RCC 7860 (cell line): ENCODE data around the gene CCDC183.
"Not testable (repeated sequence)": the region's sequence is repeated elsewhere in the genome, so short reads cannot be mapped to it uniquely, and the experiment has no call there.

ENCODE experiments used
- DNase-seq: peaks from one replicate; pipeline ENCODE4 v3.0.0-alpha.2; 2015; ENCODE audit warnings: low spot score
- FAIRE-seq: peaks from 2 replicates; lab custom pipeline; 2012; peaks lifted over from hg19 to GRCh38; lab: Jason Lieb, UNC

CCDC183 gene

DNA sequence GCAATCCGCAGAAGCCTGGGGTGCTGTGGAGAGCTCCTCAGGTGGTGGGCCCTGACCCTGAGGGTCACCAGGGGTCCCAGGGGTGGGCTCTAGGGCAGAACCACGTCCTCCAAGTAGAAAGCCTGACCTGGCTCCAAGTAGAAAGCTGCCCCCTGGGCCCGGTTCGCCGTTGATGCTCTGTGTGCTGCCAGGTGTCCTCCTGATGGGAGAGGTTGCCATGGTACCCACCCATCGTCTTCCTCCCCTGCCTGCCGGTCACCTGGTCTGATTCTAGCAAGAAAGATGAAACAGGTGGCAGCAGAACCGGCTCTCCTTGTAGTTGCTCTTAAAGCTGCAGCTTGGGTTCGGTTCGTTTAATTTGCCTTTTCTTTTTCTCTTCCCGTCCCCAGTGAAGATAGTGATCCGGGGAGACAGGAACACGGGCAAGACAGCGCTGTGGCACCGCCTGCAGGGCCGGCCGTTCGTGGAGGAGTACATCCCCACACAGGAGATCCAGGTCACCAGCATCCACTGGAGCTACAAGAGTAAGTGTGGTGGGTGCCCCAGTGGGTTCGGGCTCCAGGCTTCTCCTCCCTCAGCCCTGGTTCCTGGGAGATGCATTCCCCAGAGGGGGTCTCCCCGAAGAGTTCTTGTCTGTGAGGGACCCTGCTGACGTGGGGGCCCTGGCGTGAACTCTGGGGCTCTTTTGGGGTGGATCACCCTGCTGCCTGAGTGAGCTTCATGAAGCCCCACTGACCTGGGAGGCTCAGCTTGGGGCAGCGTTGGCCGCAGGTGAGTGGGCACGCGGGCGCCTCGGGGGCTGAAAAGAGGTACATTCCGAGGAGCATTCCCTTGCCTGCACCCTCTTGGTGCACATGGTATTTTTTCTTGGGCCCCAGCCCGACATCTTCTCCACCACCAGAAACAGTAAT is 27.3 kb downstream of the CCDC183 start:
- FAIRE-seq (no peak), DNase-seq (no peak)

DNA sequence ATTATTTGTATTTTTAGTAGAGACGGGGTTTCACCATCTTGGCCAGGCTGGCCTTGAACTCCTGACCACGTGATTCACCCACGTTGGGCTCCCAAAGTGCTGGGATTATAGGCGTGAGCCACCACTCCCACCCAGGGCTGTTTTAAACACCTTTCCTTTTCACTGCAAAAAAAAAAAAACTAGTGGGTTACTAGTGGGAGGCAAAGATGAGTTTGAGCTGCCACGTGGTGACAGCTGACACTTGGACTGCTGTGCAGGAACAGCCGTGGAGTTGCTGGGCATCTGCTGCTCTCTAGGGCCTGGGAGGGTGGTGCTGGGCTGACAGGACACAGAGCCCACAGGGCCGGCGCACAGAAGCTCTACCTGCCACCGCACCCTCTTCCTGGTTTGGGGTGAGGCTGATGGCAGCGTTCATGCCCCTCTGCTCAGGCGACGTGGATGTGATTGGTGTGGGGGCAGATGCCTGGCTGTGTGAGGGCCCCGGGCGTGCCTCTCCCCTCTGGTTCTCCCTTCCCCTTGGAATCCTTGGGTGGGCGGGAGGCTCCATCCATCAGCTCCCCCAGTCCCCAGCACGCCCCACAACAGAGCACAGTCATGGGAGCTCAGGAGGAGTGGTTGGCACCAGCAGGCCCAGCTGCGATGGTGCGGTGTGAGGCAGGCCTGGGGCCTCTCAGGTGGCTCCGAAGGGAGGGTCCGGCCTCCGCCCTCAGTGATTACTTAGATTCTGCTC is 28.5 kb downstream of the CCDC183 start:
- no peak for FAIRE-seq
- DNase-seq, result no peak

DNA sequence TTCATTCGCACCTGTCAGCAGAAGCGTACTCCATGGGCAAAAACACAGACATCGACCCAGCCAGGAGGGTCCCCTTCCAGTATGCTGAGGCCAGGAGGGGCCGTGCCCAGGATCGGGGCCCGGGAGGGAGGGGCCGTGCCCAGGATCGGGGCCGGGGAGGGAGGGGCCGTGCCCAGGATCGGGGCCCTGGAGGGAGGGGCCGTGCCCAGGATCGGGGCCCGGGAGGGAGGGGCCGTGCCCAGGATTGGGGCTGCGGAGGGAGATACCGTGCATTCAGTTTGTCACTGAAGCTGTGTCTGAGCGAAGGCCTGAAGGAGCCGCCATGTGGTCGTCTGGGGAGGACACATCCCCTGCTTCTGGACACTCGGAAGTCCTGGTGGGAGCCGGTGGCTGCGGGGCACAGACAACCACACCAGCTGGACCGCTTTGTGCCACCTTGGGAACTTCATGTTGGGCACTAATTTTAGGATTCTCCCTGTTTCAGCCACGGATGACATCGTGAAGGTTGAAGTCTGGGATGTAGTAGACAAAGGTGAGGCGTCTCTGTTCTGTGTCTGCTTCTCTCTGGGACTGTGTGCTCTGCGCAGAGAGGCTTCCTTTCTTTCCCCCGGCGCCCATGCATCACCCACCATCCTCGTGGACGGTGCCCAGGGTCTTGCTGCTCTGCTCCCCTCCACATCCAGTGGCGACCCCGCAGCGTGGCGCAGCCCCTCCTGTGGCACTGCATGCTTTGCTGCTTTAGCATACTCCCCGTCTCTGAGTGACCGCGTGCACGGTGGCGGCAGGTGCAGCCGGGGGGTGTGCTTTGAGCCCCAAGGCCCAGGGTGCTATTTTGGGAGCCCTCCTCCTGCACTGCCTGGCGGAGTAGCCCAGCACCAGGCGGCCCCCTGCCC is 29.4 kb downstream of the CCDC183 start:
- DNase-seq (no peak), FAIRE-seq (no peak)

DNA sequence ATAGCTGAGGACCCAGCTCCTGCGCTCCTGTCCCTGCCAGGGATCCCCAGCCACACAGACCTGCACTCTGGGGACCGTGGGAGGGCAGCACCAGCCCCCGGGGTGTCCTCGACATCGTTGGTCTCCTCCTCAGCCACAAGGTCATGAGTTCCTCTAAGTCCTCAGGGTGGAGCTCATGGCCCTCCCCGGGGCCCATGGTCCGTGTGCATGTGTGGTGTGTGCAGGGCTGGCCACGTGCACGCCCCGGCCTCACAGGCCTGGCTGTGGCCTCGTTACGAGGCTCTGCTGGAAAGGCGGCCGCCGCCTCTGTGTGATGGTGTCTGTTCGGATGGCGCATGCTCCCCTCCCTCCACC is 30.0 kb downstream of the CCDC183 start:
- FAIRE-seq (no peak), DNase-seq (no peak)

DNA sequence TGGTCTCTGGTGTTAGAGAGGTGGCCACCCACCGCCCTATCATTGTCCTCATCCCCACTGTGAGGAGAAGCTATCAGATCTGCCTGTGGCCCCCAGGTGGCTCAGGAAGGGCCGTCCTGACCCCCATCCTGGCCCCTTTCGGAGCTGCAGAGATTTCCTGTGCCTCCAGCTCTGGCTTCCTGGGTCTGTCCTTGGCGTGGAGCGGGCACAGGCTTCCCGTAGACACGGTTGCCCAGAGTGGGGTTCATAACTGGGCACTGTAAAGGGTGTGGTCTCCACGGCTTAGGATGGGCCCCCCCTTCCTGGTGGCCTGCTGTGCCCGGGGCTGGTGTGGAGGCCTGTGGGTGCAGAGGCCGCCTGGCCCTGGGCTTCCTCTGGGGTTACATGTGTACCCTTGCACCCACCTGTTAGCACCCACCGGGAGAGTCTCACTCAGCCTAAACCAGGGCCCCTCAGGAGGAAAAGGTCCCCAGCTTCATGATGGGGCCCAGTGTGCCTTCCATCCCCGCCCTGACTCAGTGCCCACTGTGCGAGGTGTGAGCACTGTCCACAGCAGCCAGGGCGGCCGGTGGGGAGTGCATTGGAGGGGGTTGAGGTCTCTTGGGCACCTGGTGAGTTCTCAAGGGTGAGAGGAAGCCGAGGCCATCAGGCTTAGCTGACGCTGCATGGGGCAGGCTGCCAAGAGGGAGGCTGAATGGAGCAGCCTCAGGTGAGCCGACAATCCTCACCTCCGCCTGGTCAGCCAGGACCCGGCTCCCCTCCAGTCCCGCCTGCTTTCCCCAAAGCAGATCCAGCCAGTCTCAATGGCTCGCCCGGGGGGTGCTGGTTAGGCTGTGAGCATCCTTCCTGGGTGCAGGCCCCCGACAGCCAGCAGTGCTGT is 30.8 kb downstream of the CCDC183 start:
- FAIRE-seq, result no peak
- no peak for DNase-seq

DNA sequence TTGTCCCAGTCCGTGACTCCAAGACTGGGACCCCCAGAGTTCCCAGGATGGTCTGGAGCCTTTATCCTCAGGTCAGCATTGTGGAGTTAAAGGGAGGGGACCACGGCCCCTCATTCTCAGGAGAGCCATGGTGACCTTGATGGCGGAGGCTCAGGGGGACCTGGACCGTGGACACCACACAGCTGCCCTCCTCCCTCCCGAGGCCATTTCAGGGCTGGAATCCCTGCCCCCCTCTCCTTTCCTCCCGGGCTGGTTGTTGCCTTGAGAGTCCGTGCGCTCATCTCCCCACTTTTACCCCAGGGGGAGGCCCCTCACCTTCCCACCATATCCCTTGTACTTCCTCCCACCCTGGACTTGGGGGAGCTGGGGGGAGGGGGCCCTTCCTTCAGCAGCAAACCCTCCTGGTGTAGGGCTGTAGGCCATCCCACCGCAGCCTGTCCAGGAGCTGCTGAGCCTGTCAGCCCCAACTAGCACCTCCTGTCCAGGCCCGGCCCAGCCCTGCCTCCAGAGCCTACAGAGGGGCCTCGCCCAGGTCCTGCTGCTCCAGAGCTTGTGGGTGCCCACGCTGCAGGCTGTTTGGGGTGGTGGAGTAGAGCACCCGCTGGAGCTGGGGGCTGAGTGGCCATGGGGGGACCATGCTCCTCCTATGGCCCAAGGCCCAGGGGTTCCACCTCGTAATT is 31.8 kb downstream of the CCDC183 start:
- DNase-seq (no peak), FAIRE-seq (no peak)

DNA sequence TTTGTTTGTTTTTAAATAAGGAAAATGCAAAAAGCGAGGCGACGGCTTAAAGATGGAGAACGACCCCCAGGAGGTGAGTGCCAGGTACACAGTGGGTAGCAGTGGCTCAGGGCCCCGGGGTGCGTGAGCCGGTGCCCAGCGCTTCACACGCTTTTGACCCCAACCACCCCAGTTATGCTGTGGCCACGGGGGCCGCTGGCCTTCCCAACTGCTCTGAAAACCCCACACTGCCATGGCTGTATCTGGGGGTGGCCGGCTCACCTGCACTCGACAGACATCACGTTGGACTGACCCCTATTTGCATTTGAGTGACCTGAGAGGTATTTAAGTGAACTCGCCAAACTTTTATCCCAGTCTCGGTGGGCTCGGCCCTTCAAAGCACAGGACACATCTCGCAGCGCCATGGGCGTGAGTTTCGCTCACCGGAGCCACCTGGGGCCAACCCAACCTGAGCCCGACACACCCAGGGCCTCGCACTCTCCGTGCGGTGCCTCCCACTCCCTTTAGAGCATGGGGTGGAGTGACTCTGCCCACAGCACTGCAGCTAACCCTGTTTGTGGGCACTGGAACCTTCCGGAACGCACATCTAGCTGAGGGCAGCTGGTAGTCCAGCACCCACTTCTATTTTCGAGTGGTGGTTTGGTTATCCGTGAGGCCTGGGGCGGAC is 32.5 kb downstream of the CCDC183 start:
- DNase-seq, result no peak
- FAIRE-seq, result no peak

DNA sequence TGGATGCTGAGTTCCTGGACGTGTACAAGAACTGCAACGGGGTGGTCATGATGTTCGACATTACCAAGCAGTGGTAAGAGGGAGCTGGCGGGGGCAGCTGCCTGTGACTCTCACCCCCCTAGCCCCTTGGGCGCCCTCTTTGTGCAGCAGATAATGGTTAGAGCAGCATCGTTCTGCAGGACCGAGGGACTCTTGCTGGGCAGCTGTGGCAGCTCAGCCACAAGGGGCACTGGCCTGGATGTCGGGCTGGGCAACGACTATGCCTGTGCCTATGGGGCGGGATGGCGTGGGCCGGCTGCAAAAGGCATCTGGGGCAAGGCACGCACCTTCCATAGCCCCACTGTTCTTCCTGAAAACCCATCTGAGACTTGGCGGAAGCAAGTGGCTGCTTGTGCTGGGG is 33.3 kb downstream of the CCDC183 start:
- FAIRE-seq (no peak), DNase-seq (no peak)

DNA sequence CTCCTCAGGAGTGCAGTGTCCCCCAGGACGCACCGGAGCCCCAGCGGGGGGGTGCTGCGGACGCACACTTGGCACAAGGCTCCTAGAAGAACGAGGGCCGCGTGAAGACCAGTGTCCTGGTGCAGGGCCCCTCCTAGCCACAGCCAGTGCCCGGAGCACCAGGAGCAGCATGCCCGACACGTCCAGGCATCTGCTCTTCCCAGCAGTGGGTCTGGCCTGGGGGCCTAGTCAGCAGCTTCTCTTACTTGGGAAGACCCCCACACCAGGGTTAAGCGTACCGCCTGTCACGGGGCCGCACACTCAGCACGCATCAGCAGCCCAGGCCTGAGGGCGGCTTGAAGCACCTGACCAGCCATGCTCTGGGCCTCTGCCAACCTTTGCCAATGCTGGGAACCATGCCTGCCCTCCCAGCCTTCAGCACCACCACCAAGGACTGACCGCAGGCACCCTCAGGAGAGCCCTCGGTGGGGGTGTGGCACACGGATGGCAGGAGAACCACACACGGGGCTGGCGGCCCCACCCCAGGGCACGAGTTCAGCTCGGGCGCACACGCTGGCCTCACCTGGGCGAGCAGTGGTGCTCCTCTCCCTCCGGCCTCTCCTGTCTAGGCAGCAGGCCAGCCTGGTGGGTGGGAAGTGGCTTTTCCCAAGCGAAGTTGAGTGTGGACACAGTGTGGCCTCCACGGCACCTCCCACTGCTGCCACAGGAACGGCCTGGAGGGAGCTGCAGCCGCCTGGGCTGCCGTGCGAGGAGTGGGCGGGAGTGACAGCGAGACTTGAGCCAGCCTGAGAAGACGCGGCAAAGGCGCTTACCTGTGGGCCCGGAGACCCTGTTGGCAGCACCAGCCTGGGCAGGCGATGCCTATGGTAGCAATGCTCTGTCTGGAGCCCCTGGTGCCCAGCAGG is 34.1 kb downstream of the CCDC183 start:
- no peak for DNase-seq
- no peak for FAIRE-seq

DNA sequence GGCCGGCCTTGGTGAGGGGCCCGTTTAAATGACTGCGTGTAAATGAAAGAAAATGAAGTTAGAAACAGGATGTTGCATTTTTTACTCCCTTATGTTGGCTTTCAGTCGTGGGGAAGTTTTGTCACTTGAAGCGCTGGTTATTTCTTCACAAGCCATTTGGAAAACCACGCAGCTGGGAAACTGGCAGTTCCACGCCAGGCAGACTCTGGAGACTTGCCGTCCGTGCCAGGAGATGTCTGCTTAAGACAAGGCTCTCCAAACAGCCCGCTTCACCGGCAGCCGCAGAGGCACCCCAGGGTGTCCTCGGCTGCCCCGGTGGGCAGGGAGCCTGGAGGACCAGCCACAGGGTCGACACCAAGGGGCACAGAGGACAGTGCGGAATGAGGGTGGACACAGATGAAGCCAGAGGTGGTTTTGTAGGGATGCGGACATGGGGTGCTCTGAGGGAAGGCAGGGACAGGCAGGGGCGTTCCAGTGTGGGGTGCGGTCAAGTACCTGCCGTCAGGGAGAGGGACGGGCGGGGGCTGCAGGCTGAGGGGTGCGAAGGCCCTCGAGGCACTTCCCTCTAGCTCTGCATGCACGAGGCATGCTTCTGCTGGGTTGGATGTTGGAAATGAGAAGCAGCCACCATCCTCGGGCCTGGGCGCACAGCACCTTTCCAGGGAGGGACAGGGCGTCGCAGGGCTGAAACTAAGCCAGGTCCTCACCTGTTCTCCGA is 35.0 kb downstream of the CCDC183 start:
- FAIRE-seq, result no peak

DNA sequence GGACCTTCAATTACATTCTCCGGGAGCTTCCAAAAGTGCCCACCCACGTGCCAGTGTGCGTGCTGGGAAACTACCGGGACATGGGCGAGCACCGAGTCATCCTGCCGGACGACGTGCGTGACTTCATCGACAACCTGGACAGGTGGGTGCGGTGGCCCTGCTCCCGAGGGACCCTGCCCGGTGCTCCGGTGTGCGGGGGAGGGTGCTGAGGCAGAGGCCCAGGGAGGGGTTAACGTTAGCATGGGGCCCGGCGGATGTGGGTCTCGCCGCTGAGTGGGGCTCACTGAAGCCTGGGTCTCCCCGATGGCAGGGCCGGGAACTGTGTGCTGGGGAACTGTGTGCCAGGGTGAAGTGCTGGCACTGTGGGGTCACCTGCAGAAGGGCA is 35.6 kb downstream of the CCDC183 start:
- no peak for FAIRE-seq
- no peak for DNase-seq

More for the DNA sequence above, 35.0 kb downstream of the CCDC183 start:
- DNase-seq, result no peak

DNA sequence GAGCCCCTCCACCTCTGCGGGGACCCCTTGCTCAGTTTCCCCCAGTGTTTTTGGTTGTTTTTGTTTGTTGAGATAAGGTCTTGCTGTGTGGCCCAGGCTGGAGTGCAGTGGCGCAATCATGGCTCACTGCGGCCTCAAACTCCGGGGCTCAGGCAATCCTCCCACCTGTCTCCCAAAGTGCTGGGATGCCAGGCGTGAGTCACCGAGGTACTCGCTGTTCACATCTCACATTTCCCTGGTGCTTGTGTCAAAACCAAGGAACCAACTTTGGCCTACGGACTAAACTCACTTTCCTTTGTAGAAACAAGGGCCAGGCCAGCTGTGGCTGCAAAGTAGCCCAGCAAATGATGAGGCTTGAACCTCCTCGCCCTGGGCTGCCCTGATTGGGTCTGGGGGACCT is 36.4 kb downstream of the CCDC183 start:
- no peak for DNase-seq
- FAIRE-seq, result no peak

DNA sequence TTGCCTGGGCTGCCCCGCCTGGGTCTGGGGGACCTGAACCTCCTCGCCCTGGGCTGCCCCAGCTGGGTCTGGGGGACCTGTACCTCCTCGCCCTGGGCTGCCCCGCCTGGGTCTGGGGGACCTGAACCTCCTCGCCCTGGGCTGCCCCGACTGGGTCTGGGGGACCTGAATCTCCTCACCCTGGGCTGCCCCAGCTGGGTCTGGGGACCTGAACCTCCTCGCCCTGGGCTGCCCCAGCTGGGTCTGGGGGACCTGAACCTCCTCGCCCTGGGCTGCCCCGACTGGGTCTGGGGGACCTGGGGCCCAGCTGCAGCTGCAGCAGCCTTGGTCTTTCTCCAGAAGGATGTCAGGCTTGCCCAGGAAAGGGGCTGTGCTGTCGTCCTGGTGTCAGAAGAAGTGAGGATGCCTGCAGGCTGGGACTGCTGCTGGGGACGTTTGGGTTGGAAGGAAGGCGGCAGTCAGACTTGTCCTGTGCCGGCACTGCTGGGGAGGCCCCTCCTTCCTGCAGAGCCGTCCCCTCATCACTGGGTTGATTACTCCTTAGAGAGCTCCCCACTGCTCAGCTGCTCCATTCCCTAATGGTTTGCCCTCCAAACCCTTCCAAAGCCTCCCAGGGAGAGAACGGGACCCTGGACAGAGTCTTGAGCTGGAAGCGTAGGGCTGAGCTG is 37.4 kb downstream of the CCDC183 start:
- not testable (repeated sequence) for DNase-seq, FAIRE-seq

DNA sequence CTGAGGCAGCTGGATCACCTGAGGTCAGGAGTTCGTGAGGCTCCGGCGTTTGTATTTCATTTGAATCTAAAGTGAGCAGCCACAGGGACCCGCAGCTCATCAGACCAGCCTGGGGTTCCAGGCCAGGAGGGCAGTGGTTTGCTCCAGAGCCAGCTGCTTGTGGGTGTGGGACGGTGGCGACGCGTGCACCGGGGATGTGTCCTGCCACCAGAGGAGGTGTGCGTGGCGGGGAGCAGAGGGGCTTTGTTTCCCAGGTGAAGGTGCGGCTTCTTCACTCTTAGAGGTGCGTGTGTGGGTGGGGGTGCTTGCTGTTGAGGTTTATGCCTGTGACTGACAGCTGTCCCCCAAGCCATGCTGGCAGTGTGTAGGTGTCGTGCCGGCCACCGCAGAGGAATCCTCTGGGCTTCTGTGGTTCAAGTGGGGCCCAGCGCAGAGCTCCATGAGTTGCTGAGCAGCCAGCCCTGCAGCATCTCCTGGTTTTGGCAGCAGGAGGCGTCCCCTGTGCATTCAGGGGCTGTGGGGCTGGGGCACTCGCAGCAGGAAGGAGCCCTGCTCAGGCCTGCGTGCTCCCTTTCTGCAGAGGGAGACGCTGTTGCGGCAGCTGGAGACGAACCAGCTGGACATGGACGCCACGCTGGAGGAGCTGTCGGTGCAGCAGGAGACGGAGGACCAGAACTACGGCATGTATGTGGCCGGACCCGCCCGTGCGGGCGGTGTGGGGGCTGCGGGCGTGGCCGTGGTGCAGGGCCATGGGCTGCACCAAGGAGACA is 39.2 kb downstream of the CCDC183 start:
- DNase-seq (no peak), FAIRE-seq (no peak)

DNA sequence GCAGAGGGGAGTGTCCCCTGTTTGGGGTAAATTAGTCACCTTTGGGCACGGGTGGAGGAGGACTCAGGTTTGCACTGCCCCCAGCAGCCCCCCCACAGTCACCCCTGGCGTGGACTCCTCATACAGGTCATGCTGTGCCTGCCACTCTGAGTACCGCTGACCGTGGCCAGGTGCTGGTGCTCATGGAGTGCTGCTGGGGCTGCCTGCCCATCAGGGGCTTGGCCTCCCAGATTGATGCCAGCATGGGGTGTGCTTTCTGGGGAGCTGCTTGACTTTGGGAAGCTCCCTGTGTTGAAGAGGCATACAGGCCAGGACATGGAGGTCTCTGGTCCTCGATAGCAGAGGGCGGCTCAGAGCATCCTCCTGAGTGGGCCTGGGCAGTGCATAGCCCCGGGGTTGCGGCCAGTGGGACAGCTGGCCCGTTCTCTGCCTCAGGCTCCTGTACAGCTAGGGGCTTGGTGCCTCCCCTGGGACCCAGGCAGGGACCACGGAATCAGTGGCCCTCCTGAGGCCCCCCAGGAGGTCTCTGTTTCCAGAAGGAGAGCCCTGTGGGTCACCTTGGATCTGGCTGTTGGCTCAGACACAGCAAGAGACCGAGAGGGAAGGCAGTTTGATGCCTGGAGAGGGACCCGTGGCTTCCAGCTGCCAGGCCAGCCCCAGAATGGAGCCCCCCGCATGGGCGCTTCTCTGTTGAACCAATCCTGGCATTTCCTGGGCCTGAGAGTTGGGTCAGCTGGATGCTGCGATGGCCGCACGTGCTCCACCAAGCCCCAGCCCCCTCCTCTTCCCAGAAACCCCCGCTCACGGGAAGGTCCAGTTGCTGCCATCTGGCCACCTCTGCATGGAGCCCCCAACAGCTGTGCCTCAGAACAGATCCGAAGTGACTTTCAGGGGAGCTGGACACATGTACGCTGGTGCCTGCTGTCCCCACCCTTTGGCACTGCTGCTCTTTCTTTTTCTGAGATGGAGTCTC is 40.1 kb downstream of the CCDC183 start:
- no peak for DNase-seq
- FAIRE-seq, result no peak
